ENCODE data around the gene CDHR3. TPM values are rescaled to one million over a fixed set of nuclear protein-coding genes. Genes with fewer than 3 reads are reported as not detected.

The CDHR3 gene
- total and polyA plus RNA-seq, 2 of the 8 experiments (the other 6 are each of a cell fraction or from before 2014, with no cell fraction given) = 6.4 to 6.8 TPM

GRCh38 chr7:106064316-106064715 lies 101.3 kb downstream of the CDHR3 start (continued):
- TF ChIP-seq SRF (IDR thresholded peaks at IDR 0.05; ENCODE audit: low read depth, low read length) = no peak
- no peak for TF ChIP-seq MAFK (IDR thresholded peaks at IDR 0.05; ENCODE audit: low read depth, low read length)
- no peak for TF ChIP-seq TBP (IDR thresholded peaks at IDR 0.05; ENCODE audit: low read depth, low read length)
- TF ChIP-seq CHD2 (IDR thresholded peaks at IDR 0.05; ENCODE audit: low read length) = no peak
